Measurements from ENCODE around the gene COL18A1. TPM values are rescaled to one million over a fixed set of nuclear protein-coding genes. Genes with fewer than 3 reads are reported as not detected.
A peak's percentile ranks its signal among the peaks of the same experiment; 100 is the strongest.
"Not testable (repeated sequence)": the region's sequence is repeated elsewhere in the genome, so short reads cannot be mapped to it uniquely, and the experiment has no call there.

Gene COL18A1
- total and polyA plus RNA-seq, 2 of the 8 experiments (the other 6 are each of a cell fraction or from before 2014, with no cell fraction given) = 145 to 201 TPM

- TF ChIP-seq RAD21 (IDR thresholded peaks at IDR 0.05 in 1 of 2, conservative IDR thresholded peaks at IDR 0.05 in 1 of 2; ENCODE audit: low read depth in 2 of 2, low read length in 2 of 2) (no peak), BCL11A (IDR thresholded peaks at IDR 0.05; ENCODE audit: low read depth in 2 of 2, low read length in 2 of 2) (no peak), ATF3 (IDR thresholded peaks at IDR 0.05; ENCODE audit: insufficient read depth, low read depth, low read length) (no peak), TBP (IDR thresholded peaks at IDR 0.05; ENCODE audit: low read depth, low read length) (no peak)
Observed at GRCh38 chr21:45362748-45363145, 42.2 kb upstream of the COL18A1 start (continued).

- CTCF ChIA-PET (ENCODE audit: partially characterized antibody) = interaction anchor here (1.2 to 2.1 kb wide), 4 partner anchors 19 to 169 kb away, joined by 3 to 6 read pairs (median 3); no protein-coding TSS in a partner anchor
- not testable (repeated sequence) for H3K79me1 ChIP-seq (ENCODE audit: low read depth, low read length); H4K8ac ChIP-seq (ENCODE audit: extremely low read depth, insufficient read depth, low read length); DNase-seq (ENCODE audit: low read depth in 1 of 2, low spot score in 2 of 2); H3K4me2 ChIP-seq (ENCODE audit: insufficient read depth in 1 of 2, low read depth in 2 of 2, low read length in 2 of 2); H2AFZ ChIP-seq (ENCODE audit: low read length); H3K4me3 ChIP-seq (ENCODE audit: extremely low read depth in 1 of 4, insufficient read depth in 2 of 4, low read depth in 3 of 4, low read length in 4 of 4); H3K36me3 ChIP-seq (ENCODE audit: control insufficient read depth in 2 of 4, insufficient read depth in 4 of 4, low read length in 3 of 4); H3K9ac ChIP-seq (replicated peaks in 1 of 4; ENCODE audit: extremely low read depth in 1 of 4, low read depth in 3 of 4, low read length in 3 of 4); H2BK20ac ChIP-seq (ENCODE audit: low read length); FAIRE-seq; H4K20me1 ChIP-seq (replicated peaks in 1 of 2; ENCODE audit: control insufficient read depth in 1 of 2, insufficient read depth in 2 of 2, low read length in 2 of 2); H4K5ac ChIP-seq (ENCODE audit: insufficient read length, low read depth, low read length); H3K9me3 ChIP-seq (ENCODE audit: insufficient read depth in 2 of 2, low read depth in 1 of 2, low read length in 1 of 2); H3K27ac ChIP-seq (ENCODE audit: low read depth, low read length); H2AK5ac ChIP-seq (ENCODE audit: low read depth, low read length); H4K91ac ChIP-seq (replicated peaks; ENCODE audit: insufficient read length, low read length); H3K79me2 ChIP-seq (ENCODE audit: control insufficient read depth in 1 of 2, insufficient read depth in 2 of 2, low read length in 2 of 2); H3K4ac ChIP-seq (replicated peaks; ENCODE audit: insufficient read length, low read depth, low read length); H3K14ac ChIP-seq (ENCODE audit: insufficient read length); H2BK12ac ChIP-seq (ENCODE audit: low read depth, low read length); H2BK120ac ChIP-seq (replicated peaks; ENCODE audit: low read depth, low read length); H3K27me3 ChIP-seq (replicated peaks in 1 of 4; ENCODE audit: control insufficient read depth in 3 of 4, extremely low read depth in 1 of 4, insufficient read depth in 3 of 4, low read length in 3 of 4); H3K56ac ChIP-seq (replicated peaks; ENCODE audit: insufficient read length, low read depth, low read length); H3K23me2 ChIP-seq (ENCODE audit: low read depth, low read length); H3K18ac ChIP-seq (ENCODE audit: extremely low read depth, low read length); H3K23ac ChIP-seq (ENCODE audit: insufficient read length)
- H3K4me1 ChIP-seq (replicated peaks in 1 of 4; ENCODE audit: control insufficient read depth in 3 of 4, insufficient read depth in 4 of 4, low read length in 3 of 4) = peaks cover 7 to 32% (median 20%) of the 10 kb centered on the region in 4 experiments
- 94% methylated on average over 19 of the region's 19 CpGs; no CpG with 5 or more reads in 1 of the 2 experiments for WGBS, 2 experiments (ENCODE audit: extremely low coverage in 1 of 2, insufficient coverage in 1 of 2, insufficient read length in 1 of 2, insufficient replicate concordance in 2 of 2, low coverage in 1 of 2, low lambda C conversion rate in 2 of 2, missing lambda C conversion rate in 1 of 2)
- H2BK15ac ChIP-seq (ENCODE audit: low read length) = 0 out of 2 replicates have a peak overlapping the region, but pooled peaks have one; percentile 16
- H2BK5ac ChIP-seq (ENCODE audit: low read depth, low read length) = 0 out of 2 replicates have a peak overlapping the region, but pooled peaks have one; percentile 11
- POLR2A ChIA-PET (ENCODE audit: partially characterized antibody) = interaction anchor here (1.4 kb wide), 1 partner anchor 73 kb away, joined by 3 read pairs; no protein-coding TSS in a partner anchor
Observed at GRCh38 chr21:45363272-45363671, 41.7 kb upstream of the COL18A1 start.

All from H1 (cell line).